Transverse colon (tissue), 4 donors: ENCODE data around the gene ABHD12.
"Not testable (repeated sequence)": the region's sequence is repeated elsewhere in the genome, so short reads cannot be mapped to it uniquely, and the experiment has no call there.

Experiments
- EP300 ChIP-seq: sonication (generic); formaldehyde crosslinking; IDR thresholded peaks from one replicate; pipeline ENCODE4 v1.6.1; 2017; ENCODE audit warnings: antibody characterized with exemption, low read depth
- POLR2A ChIP-seq: fragments of 450-650 bp; IDR thresholded peaks from one replicate; pipeline ENCODE4 v1.6.1; 2016; ENCODE audit warnings: antibody characterized with exemption, mild to moderate bottlenecking, moderate library complexity
- POLR2AphosphoS5 ChIP-seq, 3 donors: sonication (generic); formaldehyde crosslinking; IDR thresholded peaks; one replicate each; pipeline ENCODE4 v1.6.1; 2016; ENCODE audit warnings: antibody characterized with exemption in 3 of 3
- TF ChIP-seq, protein P1 (sequence below), 5 experiments: fragments of 200-600 bp in 3 of 5; fragments of 450-650 bp in 2 of 5; sonication (generic) in 3 of 5; IDR thresholded peaks; 1 replicate in 2 of 5; 2 replicates in 3 of 5; pipeline ENCODE4 v1.5.1; 2016 to 2017; ENCODE audit warnings: antibody characterized with exemption in 5 of 5, inconsistent platforms in 3 of 5, mild to moderate bottlenecking in 2 of 5, moderate library complexity in 1 of 5

DNA sequence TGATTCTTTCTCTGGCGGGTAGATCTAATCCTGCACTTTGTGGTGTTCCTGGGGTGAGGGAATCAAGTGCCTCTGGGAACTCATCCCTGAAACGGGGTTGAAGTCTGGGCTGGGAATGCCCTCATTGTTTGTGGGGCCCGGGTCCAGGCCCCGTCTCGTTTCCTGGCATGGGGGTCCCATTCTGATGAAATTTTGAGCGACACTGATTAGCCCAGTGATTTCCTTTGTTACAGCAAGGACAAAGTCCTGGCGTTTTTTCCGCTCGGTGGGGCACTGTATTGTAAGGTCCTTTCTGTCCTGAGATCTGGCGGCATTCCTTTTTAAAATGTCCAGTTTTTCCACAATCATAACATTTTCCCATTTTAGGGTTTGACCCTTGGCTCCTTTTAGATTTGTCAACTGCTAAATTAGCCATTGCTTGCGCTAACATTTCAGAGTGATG lies 9.7 kb upstream of the ABHD12 start:
- not testable (repeated sequence) for TF ChIP-seq POLR2A; POLR2AphosphoS5 (IDR thresholded peaks at IDR 0.05); EP300
- TF ChIP-seq, protein P1, sequence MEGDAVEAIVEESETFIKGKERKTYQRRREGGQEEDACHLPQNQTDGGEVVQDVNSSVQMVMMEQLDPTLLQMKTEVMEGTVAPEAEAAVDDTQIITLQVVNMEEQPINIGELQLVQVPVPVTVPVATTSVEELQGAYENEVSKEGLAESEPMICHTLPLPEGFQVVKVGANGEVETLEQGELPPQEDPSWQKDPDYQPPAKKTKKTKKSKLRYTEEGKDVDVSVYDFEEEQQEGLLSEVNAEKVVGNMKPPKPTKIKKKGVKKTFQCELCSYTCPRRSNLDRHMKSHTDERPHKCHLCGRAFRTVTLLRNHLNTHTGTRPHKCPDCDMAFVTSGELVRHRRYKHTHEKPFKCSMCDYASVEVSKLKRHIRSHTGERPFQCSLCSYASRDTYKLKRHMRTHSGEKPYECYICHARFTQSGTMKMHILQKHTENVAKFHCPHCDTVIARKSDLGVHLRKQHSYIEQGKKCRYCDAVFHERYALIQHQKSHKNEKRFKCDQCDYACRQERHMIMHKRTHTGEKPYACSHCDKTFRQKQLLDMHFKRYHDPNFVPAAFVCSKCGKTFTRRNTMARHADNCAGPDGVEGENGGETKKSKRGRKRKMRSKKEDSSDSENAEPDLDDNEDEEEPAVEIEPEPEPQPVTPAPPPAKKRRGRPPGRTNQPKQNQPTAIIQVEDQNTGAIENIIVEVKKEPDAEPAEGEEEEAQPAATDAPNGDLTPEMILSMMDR (IDR thresholded peaks at IDR 0.05): not testable (repeated sequence)
